HG02870 (cell line): ENCODE measurements around the gene CRYL1.

Source experiments
- ATAC-seq: cut with Tn5 transposase; IDR thresholded peaks from one replicate; pipeline ENCODE4 v1.9.1; 2021; ENCODE audit warnings: mild to moderate bottlenecking, moderate library complexity; ENCODE audit not compliant: unreplicated experiment

The CRYL1 gene

GRCh38 chr13:20383058-20383457 lies 142.6 kb downstream of the CRYL1 start:
- no peak for ATAC-seq

DNA sequence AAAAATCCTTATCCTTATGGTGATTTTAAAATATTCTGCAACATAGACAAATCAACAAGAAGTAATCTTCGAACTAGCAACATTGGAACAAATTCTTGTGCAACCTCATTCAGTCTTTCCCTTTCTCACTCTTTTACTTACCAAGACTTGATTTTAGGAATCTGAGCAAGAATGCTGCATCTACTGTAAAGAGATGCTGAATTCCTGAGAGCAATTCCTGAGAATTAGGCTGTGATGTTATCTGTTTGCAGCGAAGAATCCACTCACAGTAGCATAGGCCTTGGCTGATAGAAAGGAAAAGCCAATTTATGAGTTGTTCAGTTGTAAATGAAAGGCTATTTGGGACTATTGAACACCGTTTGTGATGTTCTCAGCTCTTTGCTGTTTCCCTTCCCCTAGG lies 144.3 kb downstream of the CRYL1 start:
- ATAC-seq: no peak

DNA sequence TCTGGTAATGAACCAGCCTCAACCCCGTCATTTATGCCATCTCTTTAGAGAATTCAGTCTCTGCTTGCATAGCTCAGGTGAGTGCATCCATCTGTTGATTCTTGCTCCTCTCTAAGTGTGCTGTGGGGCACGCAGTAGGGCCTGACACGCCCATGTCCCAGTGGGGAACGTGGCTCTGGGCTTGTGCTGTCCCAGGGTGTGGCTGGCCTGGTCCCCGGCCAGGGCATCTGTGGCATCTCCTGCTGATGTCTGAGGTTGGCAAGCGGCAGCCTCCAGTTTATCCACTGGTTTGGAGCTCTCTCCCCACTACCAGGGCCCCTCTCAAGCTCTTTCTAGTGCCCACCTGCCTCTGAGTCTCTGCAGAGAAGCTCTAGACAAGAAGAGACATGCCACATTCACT lies 146.9 kb downstream of the CRYL1 start:
- no peak for ATAC-seq

DNA sequence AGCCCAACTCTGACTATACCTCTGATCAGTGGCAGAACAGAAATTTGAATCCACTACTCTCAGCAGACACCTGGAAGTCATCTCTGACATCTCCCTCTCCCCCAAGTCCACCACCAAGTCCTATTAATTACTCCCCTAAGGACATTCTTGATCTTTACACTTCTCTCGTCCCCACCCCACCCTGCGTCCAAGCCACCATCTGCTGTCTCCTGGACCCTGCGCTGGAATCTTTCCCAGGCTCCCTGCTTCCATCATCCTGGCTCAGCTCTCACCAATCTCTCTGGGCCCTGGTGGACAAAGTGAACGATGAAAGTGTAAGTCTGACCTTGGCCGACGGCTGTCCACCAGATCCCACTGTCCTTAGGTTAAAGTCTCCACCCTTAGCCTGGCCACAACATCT lies 147.9 kb downstream of the CRYL1 start:
- no peak for ATAC-seq

- no peak for ATAC-seq
Measured at GRCh38 chr13:20375871-20376270, 149.8 kb downstream of the CRYL1 start.

GRCh38 chr13:20373861-20374260 lies 151.8 kb downstream of the CRYL1 start:
- no peak for ATAC-seq

DNA sequence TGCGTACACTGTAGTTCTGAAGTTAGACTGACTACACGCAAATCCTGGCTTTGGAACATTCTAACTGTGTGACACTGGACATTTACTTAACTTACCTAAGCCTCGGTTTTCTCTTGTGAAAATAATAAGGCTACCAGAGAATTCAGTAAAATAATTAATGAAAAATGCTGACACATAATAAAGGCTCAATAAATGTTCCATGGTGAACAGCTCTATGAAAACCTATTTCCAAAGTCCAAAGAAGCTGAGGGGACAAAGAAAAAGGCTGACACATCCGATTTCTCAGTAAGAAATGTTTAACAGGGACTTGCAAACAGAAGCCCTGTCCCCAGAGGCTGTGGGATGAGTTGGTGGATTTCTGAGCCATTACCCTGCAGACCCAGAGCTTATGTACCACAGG lies 153.8 kb downstream of the CRYL1 start:
- ATAC-seq: no peak

GRCh38 chr13:20370815-20371421 lies 154.7 kb downstream of the CRYL1 start:
- ATAC-seq: no peak

- ATAC-seq: peak; percentile 89
Measured at GRCh38 chr13:20369886-20370361, 155.7 kb downstream of the CRYL1 start.

DNA sequence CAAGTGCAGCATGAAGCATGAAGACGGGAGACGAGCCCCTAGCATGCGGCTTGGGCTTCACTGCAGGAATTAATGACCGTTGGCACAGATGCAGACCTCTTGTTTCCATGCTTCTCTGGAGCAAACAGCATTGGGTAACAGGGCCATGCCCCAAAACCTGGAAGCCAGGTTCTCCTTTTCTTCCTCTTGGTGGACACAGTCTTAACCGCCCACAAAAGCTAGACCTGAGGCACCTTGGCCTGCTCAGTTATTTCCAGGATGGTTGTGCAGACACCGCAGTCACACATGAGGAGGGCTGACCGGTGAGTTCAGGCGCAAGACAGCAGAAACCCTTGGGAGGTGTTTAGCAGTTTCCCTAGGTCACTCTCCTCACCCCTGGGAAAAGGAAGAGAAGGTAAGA lies 159.6 kb downstream of the CRYL1 start:
- no peak for ATAC-seq

GRCh38 chr13:20363603-20364002 lies 162.1 kb downstream of the CRYL1 start:
- no peak for ATAC-seq

DNA sequence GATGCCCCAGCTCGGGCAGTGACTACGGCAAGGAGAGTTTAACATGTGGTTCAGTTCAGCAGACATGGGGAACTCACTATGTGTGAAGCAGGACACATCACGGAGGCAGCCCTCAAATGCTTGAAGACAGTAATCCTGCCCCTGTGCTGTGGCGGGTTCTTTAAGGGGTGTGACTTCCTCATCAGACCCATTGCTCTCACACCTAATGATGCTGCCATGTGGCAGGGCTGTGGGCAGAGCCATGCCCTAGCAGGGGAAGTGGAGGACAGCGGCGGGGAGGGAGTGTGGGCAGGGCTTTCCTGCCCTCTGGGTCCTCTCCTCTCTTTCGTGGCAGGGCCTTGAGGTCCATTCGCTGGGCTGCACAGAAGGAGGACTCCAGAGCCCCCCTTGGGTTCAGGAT lies 162.5 kb downstream of the CRYL1 start:
- ATAC-seq: no peak

DNA sequence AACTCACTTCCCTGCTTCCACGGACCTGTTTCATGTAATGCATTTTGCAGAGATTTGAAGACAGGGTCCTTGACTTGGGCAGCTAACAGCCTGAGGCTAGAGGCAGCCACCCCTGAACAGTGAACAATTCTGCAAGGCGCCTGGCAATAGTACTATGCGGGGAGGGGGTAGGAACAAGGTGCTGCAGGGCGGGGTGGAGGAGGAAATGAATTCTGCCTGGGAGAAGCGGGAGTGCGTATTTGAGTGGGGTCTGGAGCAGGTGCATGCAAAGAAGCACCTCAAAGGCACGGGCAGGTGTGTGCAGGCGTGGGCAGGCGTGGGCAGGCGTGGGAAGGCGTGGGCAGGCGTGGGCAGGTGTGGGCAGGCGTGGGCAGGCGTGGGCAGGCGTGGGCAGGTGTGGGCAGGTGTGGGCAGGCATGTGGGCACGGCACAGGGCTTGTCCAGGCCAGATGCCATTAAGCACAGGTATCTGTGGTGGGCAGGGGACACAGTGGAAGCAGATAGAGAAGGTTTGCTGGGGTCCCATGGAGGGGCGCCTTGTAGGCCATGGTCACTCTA lies 163.1 kb downstream of the CRYL1 start:
- no peak for ATAC-seq

- no peak for ATAC-seq
Measured at GRCh38 chr13:20360835-20361412, 164.7 kb downstream of the CRYL1 start.

- ATAC-seq: no peak
Measured at GRCh38 chr13:20360041-20360491, 165.6 kb downstream of the CRYL1 start.

- ATAC-seq: no peak
Measured at GRCh38 chr13:20359335-20359734, 166.3 kb downstream of the CRYL1 start.

DNA sequence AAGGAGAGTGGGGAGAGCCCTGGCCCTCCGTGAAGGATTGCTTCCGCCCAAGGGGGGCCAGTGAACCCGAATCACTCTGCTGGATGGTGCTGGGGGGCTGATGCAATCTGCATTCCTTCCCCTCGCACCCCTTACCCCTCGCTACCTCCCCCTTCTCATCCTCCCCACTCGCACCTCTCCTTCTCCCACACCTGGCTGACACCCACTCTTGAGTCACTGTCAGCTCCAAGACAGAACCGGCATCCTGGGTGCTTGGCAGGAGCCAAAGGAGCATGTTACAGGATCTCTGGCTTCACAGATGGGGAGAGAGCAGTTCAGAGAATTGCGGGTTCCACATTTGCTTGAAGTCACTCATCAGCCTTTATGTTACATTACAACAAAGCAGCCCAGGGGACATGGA lies 167.6 kb downstream of the CRYL1 start:
- ATAC-seq: no peak

DNA sequence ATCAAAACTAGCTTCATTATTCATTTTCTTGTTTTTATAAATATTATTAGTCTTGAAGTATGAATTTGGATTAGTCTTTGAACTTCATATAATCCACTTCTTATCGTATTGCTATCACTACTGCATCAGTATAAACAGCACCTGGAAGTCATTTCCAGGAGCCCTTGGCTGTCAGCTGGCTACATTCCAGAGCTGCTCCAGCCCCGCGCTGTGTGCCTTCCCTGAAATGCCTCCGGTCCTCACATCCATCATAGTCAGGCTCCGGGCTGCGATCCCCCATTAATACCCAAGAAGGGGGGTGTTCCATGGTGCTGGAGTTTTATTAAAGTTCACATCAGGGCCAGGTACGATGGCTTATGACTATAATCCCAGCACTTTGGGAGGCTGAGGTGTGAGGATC lies 169.2 kb downstream of the CRYL1 start:
- no peak for ATAC-seq

DNA sequence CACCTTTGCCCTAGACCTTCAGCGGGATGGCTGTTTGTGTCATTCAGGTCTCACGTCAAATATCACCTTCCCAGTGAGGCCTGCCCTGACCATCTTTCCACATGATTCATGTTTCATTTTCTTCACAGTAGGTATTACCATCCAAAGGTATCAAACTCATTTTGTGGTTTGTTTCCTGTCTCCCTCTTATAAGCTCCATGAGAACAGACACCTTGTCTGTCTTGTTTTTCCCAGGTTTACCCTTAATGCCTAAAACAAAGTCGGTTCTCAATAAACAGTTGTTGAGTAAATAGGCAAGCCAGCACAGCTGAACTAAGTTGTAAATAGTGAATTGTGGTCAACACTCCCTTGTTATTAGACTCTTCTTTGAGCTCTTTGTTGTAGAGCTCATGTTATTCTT lies 170.9 kb downstream of the CRYL1 start:
- no peak for ATAC-seq

GRCh38 chr13:20353973-20354372 lies 171.7 kb downstream of the CRYL1 start:
- ATAC-seq: no peak
